Nasal cavity respiratory epithelium epithelial cell of viscerocranial mucosa (primary cell): ENCODE data around the gene ARG1. TPM values are rescaled to one million over a fixed set of nuclear protein-coding genes. Genes with fewer than 3 reads are reported as not detected.

ENCODE experiments used
- total RNA-seq: library from RNA; depleted of rRNA; stranded (reverse); fragments of >200 nt; gene quantifications from 2 replicates; pipeline ENCODE4 v1.2.3, GENCODE V29; 2014

The ARG1 gene
- under 0.01 TPM in 1 of 2 replicates, not detected in the other for total RNA-seq

GRCh38 chr6:131572686-131573415 lies at the start of gene ARG1:
ARG1 (plus strand) TSS chr6:131573226; CDS start chr6:131573283, 57 bp downstream.

GRCh38 chr6:131627724-131628682 lies 55.0 kb downstream of the ARG1 start, which contains the start of gene MED23:
MED23 (minus strand) TSS chr6:131628242; CDS start chr6:131628049, 193 bp downstream.

Other genes with a start within 250 kb of the ARG1 start
- 24.9 and 36.5 TPM in 2 replicates for gene MED23, start 55.0 kb downstream of the ARG1 start, total RNA-seq
- gene ENPP3, start 64.1 kb downstream of the ARG1 start, total RNA-seq: 0.07 TPM in 1 of 2 replicates, not detected in the other
- gene OR2A4, start 128.2 kb downstream of the ARG1 start, total RNA-seq: not detected in 2 replicates
- not detected in 2 replicates for gene CTAGE9, start 137.8 kb downstream of the ARG1 start, total RNA-seq
- under 0.01 and 0.07 TPM in 2 replicates for gene ENPP1, start 234.8 kb downstream of the ARG1 start, total RNA-seq